ENCODE data around the gene SQSTM1.
A peak's percentile ranks its signal among the peaks of the same experiment; 100 is the strongest.
"Not testable (repeated sequence)": the region's sequence is repeated elsewhere in the genome, so short reads cannot be mapped to it uniquely, and the experiment has no call there.

SQSTM1 gene

DNA sequence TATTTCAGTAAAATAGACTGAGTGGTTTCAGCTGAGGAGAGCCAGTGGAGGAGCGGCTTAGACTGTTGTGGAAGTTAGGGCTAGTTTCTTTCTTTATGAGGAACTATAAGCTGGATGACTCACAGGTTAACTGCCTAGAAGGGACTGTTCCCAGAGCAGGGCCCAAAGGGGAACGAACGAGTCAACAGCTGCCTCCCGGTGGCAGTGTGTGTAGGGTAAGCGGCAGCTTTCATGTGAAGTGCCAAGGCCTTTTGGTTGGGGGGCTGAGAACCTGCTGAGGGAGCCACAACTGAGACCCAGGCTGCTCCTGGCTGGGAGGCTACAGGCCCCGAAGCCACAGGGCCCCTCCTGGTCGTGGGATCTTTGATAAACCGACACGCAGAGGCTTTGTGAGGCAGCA lies 7.0 kb downstream of the SQSTM1 start:
- no peak for DNase-seq

DNA sequence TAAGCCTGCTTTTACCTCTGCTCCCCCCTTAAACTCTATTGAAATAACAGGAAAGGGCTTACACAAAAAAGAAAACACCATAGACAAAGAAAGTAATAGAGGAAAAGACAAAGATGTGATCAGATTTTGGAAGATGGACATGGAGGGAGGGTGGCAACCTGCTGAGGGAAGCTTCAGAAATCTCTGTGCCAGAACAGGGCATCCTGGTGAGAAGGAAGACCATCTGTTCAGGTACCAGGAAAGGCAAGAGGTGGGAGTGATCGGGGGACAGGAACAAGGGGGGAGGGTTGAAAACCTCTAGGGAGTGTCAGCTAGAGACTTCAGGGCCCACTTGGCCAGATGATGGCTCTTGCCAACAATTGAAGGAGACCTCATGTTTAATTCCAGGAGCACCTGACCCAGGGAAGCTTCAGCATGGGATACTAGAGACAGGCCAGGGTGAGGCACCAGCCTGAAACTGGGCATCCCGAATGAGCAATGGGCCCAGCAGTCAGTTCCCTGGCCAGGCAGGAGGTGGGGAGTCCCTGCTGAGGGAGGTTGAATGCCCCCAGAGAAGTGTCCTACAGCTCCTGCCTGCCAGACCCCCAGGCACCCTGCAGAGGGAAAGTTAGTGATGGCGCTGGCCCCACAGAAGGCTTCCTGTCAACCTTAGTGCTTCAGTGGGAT lies 8.2 kb downstream of the SQSTM1 start:
- DNase-seq = no peak

DNA sequence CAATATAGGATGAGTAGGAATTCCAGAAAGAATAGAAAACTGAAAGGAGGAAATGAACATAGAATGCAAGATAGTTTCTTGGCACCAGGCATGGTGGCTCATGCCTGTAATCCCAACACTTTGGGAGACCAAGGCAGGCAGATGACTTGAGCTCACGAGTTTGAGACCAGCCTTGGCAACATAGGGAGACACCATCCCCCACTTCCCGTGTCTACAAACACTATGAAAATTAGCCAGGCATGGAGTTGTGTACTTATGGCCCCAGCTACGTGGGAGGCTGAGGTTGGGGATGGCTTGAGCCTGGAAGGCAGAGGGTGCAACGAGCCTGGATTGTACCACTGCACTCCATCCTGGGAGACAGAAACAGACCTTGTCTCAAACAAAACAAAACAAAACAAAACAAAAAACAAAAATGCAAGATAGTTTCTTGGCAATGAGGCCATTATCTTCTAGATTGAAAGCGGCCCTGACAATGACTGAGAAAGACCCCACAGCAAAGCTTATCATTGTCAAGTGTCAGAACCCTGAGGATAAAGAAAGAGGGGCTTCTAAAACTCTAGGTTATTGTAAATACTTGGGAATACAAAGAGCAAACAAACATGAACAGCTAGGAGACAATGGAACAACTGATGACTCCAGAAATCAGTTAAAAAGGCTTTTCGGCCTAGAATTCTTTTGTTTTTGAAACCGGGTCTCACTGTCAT lies 9.2 kb downstream of the SQSTM1 start:
- DNase-seq = no peak

DNA sequence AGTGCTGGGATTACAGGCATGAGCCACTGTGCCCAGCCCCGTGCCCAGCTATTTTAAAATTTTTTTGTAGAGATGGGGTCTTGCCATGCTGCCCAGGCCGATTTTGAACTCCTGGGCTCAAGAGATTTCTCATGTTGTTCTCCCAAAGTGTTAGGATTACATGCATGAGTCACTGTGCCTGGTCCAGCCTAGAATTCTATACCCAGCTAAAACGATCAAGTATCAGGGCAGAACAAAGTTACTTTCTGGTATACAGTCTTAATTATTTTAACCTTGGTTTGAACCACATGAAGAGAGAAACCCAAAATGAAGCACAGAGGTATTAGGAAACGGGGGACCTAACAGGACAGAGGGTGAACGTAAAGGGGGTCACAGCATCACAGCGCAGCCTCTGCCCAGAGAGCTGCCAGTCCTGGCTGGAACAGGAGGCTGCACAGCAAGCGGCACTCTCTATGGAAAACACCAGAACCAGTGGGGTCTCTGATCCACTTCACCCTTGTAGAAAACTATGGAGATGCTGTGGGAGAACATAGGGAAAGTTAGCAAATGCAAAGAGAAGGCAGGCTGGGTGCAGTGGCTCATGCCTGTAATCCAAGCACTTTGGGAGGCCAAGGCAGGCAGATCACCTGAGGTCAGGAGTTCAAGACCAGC lies 10.2 kb downstream of the SQSTM1 start:
- DNase-seq = no peak

DNA sequence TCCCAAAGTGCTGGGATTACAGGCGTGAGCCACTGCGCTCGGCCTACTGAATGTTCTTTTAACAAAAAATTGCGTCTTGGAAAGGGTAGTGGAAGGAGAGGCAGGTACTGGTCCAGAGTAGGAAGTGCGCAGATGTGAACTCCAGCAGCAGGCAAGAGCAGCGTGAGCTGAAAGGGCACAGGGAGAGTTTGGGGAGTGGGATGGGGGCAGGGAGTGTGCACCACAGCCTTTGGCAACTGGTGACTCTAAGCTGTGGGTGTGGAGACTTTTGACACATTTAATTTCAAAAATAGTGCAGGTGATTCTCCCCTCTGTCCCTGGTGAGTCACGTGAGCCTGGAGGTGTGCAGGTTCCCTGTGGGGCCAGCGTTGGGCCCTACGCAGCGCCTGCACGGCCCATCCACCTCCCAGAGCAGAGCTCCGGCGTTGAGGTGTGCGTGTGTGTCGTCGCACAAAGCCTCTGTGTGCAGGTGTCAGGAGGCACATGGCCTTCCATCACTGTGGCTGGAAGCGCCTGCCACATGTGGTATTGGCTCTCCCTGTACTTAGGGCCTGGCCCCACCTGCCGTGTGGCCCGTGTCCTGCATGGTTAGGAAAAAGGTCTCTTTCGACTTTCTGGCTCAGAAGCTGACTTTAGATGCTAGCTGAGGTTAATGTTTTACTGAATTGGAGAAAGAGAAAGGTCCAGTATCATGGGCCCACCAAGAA lies 11.5 kb downstream of the SQSTM1 start:
- no peak for DNase-seq

DNA sequence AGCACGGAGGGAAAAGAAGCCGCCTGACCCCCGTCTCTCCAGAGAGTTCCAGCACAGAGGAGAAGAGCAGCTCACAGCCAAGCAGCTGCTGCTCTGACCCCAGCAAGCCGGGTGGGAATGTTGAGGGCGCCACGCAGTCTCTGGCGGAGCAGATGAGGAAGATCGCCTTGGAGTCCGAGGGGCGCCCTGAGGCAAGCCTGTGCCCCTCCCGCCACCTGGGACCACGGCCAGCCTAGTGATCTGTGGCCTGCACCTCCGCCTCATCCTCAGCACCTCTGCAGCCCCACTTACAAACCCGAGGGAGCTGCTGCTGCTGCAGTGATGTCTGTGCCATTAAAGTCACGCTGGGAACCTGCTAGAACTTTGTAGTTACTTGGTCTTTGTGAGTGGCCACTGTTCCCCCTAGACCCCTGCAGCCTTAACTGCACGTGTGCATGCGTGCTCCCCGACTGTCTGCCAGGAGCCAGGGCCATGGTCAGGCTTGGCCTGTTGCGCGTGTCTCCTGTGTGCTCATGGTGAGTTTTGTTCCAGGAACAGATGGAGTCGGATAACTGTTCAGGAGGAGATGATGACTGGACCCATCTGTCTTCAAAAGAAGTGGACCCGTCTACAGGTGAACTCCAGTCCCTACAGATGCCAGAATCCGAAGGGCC lies 12.5 kb downstream of the SQSTM1 start:
- peak; percentile 24 for DNase-seq

DNA sequence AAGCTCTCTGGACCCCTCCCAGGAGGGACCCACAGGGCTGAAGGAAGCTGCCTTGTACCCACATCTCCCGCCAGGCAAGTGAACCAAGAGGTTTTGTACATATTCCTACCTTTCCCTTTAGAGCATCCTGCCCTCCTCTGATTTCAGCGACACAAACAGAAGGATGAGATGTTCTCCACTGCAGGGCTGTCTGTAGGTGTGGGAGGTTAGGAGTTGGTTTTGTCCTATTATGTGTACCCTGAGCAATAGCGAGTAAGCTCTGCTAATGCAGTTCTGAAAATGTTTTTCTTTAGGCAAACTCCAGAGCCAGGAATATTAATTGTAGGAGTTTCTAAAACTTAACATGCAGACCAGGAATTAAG lies 13.0 kb downstream of the SQSTM1 start:
- no peak for DNase-seq

DNA sequence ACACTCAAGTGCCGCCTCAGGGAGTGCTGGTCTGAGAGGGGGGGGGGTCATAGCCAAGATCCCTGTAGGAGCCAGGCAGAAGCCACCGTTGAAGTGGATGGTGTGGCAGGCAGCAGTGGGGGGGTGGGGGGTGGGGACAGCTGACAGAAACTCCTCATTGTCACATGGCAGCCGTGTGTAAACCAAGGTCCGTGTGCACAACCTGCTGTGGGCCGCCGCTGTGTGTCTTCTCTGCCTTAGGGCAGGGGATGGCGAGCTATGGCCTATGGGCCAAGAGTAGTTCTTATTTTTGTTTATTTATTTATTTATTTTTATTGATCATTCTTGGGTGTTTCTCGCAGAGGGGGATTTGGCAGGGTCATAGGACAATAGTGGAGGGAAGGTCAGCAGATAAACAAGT lies 13.4 kb downstream of the SQSTM1 start:
- DNase-seq = no peak

DNA sequence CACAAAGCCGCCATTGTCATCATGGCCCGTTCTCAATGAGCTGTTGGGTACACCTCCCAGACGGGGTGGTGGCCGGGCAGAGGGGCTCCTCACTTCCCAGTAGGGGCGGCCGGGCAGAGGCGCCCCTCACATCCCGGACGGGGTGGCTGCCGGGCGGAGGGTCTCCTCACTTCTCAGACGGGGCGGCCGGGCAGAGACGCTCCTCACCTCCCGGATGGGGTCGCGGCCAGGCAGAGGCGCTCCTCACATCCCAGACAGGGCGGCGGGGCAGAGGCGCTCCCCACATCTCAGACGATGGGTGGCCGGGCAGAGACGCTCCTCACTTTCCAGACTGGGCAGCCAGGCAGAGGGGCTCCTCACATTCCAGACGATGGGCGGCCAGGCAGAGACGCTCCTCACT lies 14.2 kb downstream of the SQSTM1 start:
- not testable (repeated sequence) for DNase-seq

DNA sequence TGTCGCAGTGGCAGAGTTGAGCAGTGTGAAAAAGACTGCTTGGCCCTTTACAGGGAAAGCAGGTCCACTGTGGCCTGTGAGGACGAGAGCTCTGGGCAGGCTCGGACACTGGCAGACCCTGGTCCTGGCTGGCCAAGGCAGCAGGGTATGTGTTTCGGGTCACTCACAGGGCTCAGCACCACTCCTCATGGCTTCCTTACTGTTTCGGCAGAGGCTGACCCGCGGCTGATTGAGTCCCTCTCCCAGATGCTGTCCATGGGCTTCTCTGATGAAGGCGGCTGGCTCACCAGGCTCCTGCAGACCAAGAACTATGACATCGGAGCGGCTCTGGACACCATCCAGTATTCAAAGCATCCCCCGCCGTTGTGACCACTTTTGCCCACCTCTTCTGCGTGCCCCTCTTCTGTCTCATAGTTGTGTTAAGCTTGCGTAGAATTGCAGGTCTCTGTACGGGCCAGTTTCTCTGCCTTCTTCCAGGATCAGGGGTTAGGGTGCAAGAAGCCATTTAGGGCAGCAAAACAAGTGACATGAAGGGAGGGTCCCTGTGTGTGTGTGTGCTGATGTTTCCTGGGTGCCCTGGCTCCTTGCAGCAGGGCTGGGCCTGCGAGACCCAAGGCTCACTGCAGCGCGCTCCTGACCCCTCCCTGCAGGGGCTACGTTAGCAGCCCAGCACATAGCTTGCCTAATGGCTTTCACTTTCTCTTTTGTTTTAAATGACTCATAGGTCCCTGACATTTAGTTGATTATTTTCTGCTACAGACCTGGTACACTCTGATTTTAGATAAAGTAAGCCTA lies 15.7 kb downstream of the SQSTM1 start:
- DNase-seq = no peak

DNA sequence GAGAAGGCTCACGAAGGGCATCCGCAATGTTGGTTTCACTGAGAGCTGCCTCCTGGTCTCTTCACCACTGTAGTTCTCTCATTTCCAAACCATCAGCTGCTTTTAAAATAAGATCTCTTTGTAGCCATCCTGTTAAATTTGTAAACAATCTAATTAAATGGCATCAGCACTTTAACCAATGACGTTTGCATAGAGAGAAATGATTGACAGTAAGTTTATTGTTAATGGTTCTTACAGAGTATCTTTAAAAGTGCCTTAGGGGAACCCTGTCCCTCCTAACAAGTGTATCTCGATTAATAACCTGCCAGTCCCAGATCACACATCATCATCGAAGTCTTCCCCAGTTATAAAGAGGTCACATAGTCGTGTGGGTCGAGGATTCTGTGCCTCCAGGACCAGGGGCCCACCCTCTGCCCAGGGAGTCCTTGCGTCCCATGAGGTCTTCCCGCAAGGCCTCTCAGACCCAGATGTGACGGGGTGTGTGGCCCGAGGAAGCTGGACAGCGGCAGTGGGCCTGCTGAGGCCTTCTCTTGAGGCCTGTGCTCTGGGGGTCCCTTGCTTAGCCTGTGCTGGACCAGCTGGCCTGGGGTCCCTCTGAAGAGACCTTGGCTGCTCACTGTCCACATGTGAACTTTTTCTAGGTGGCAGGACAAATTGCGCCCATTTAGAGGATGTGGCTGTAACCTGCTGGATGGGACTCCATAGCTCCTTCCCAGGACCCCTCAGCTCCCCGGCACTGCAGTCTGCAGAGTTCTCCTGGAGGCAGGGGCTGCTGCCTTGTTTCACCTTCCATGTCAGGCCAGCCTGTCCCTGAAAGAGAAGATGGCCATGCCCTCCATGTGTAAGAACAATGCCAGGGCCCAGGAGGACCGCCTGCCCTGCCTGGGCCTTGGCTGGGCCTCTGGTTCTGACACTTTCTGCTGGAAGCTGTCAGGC lies 16.6 kb downstream of the SQSTM1 start:
- no peak for DNase-seq

DNA sequence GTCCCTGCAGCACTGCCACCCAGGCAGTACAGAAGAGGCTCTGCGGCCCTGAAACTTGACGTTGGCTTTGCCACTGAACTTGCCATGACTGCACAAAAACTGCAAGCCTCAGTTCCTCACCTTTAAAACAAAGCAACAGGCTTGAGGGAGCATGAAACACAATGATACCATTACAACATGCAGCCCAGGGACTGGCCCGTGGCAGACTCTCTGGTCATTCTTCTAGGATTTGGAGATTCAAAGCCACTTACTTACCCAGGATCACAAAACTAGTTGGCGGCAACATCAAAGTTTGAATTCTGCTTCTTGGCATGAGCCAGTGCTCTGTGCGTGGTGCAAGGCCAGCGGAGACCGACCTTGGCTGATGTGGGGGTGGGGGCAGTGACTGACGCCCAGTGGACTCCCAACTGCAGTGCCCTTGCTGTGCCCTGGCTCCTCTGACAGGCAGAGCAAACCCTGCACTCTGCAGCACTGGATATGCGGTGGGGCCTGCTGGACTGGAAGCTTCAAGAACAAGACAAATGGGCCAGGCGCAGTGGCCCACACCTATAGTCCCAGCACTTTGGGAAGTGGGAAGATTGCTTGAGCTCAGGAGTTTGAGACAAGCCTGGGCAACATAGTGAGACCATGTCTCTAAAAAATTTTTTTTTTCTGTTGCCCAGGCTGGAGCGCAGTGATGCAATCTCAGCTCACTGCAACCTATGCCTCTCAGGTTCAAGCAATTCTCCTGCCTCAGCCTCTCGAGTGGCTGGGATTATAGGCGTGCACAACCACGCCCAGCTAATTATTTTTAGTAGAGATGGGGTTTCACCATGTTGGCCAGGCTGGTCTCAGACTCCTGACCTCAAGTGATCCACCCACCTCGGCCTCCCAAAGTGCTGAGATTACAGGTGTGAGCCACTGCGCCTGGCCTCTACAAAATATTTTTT lies 18.9 kb downstream of the SQSTM1 start:
- DNase-seq = no peak

DNA sequence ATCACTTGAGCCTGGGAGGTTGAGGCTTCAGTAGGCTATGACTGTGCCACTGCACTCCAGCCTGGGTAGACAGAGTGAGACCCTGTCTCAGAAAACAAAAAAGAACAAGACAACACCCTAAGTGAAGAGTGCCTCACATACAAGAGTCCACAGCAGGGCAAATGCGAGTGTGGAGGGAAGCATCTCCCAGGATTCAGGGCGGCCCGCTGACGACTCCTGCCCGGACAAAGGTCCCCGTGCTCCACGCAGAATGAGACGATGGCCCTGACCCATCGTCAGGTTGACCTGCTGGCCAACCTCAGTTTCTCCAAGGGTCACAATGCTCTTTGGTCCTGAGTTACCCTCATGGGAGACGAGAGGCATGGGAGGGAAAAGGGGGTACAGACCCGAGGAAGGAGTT lies 19.6 kb downstream of the SQSTM1 start:
- DNase-seq = no peak

DNA sequence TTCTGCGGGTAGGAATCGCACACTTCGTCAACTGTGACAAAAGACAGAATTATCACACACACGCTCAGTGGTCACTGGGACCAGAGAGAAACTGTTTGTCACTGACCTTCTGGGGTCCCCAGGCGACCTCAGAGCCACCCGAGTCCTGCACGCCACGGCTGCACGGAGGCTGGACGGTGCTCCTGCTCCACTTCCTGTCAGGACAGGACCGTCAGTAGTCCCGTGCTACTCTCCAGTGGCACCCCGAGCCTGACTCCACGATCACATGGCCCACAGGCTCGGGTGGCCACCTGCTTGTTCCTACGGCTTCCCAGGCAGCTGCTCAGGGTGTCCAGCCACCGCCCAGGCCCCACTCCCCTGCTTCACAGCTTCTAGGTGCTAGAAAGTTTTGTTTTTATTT lies 20.1 kb downstream of the SQSTM1 start:
- no peak for DNase-seq

DNA sequence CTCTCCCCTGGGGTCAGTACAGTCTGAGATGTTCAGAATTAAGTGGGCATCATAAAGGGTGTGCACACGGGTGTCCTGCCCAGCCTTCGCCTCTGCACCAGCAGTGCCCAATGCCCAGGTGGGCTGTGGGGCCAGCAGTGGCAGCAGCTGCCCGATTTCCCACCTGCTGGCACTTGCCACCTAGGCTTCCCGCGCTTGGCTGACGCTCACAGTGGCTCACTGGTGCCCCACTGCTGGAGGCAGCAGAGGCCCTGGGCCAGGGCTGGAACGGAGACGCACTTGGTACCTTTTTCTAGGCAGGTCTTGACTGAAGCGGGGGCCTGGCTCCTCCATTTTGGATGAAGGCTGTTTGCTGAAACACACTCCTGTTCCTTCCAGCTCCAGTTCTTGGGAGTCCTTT lies 20.9 kb downstream of the SQSTM1 start:
- no peak for DNase-seq

DNA sequence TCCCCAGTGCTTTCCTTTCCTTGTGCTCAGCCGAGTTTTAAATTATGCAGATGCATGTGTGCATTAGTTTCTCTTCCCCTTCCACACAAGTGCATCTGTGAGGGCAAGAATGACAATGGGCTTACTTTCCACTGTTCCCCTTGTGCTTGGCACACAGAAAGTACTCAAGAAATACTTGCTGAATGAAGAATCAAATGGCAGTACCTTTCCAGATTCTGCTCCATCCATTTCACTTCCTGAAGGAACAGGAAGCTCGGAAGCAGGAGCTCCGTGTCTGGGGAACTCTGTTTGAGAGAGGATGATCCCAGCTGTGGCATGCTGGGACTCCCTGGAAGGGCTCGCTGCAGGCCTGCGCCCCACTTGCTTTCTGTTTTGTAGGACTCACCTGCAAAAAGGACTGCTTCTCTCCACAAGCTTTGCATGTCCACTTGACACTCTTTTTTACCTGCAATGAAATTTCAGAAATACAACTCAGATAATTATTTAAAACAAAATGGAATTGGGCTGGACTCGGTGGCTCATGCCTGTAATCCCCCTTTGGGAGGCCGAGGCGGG lies 32.4 kb downstream of the SQSTM1 start:
- no peak for DNase-seq

DNA sequence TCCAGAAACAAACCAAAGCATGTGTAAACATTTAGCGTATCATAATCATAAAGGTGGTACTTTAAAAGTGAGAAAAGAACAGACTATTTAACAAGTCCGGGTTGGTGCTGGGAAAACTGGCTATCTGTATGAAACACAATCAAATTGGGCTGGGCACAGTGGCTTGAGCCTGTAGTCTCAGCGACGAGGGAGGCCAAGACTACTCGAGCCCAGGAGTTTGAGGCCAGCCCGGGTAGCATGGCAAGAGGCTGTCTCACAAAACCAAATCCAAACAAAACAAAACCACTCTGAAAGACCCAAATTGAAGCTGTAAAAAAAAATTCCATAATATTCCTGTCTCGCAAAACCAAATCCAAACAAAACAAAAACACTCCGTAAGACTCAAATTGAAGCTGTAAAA lies 33.7 kb downstream of the SQSTM1 start:
- no peak for DNase-seq

DNA sequence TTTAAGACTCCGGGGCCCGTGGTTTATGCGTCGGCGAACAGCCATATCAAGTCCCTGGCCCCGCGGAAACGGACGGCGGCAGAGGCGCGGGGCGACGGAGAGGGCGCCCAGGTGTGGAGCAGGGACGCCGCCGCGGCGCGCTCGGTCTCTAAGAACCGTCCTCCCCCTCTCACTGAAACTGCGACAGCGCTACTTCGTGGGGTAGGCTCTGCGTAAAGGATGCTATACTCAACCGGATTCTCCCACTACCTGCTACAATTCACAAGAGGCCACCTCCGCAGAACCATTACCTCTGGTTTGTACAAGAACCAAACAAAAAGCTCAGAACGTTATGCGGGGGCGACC lies 37.5 kb downstream of the SQSTM1 start:
- DNase-seq = no peak

DNA sequence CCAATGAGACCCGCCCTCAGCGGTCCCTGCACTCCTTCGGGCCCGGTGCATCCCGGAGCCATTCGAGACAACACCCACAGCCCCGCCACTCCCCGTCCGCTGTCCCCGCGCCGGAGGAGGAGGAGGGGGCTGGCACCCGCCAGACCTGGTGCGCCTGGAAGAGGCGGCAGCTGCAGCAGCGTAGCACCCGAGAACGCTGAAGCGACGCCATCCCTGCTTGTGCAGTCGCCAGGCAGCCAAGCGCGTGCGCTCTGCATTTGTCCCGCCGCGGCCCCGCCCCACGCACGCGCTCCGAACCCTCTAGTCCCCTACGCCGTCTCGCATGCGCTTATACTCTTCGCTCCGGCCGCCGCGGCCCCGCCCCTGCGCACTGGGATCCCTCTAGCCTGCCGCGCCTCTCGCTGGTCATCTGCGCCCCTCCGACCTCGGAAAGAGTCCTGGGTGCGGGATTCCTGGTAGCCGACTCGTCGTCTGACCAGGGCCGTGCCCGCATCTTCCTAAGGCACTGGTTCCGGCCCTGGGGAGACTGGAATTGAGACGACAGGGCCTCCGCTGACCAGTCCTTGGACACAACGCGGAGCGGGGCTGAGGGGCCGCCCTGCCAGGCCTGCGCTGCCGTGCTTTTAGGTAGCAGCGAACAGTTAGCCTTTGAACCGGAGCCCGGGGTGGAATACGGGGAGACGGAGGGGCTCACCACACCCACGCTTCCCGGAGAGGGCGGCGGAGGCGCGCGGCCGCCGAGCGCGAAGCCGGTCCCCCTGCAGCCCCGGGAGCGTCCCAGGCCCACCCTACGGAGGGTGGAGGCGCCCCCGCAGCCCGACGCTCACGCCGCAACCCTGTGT lies 38.1 kb downstream of the SQSTM1 start, which contains the start of gene MRNIP:
Gene MRNIP (minus strand): TSS at position 232 of the 842 bp plus-strand sequence. CDS start 21 bp downstream, at position 211.
- peak; percentile 88 for DNase-seq

All from NCI-H524 treated with DMSO at 0.1 percent for 48 hours (cell line).